ENCODE data around the gene FAF2. TPM values are rescaled to one million over a fixed set of nuclear protein-coding genes. Genes with fewer than 3 reads are reported as not detected.

FAF2 gene
- total RNA-seq, 1 experiment from 2014 or later, result 44.4 TPM

DNA sequence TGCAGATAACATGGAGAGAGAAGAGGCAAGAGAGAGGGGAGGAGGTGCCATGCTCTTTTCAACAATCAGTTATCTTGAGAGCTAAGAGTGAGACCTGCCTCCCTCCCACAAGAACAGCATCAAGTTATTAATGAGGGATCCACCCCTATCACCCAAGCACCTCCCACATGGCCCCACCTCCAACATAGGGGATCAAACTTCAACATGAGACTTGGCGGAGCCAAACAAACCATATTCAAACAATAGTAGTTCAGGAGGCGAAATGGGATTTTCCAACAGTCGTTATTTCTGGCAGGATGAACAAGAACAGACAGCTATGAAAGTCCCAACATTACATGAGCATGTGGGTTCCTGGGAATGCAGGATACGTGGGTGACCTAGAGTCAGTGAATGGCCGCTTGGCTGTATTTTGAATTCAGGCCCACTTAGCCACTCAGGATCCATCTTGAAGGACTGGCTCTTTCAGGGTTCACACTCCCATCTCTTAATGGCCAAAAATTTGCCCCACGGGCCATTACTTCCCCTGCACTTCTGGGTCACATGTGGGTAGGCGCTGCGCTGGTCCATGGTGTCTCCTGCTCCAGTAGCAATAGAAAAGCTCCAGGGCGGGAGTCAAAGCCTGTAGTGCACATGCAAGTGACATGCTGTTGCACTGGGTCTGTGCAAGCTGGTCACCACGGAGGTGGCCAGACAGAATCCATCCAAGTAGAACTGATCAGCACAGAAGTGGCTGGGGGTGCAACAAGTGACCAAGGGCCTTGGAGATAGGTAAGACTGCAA, 7.1 kb upstream of the FAF2 start:
- peaks cover 6% of the 10 kb centered on the region; the same call in 1 of the 2 replicates for H3K4me1 ChIP-seq (ENCODE audit: insufficient read depth, low read length)
- no CpG with 5 or more reads among the region's 10 CpGs for WGBS (ENCODE audit: extremely low coverage, insufficient read length, low lambda C conversion rate)
- no peak overlapping the region for H3K18ac ChIP-seq (ENCODE audit: insufficient read length, low read depth, low read length)
- no peak overlapping the region for H3K9ac ChIP-seq (ENCODE audit: extremely low read depth, insufficient read length, low read length)
- H3K9me3 ChIP-seq (ENCODE audit: control insufficient read depth, low read depth, low read length), result no peaks in the 10 kb centered on the region
- peak overlapping the region in 1 of 2 experiments; percentile 45; a peak in 1 of 5 replicates for H3K4me3 Mint-ChIP-seq
- H3K4ac ChIP-seq (ENCODE audit: low read depth, low read length), result no peak overlapping the region
- peaks cover 16 to 22% of the 10 kb centered on the region in 2 experiments for H3K4me1 Mint-ChIP-seq
- no peak overlapping the region for H3K27ac ChIP-seq (ENCODE audit: insufficient read length, low read depth, low read length)
- H2BK15ac ChIP-seq (ENCODE audit: low read depth, low read length), result no peak overlapping the region
- H2BK5ac ChIP-seq (ENCODE audit: insufficient read length, low read length), result no peak overlapping the region
- H3K27me3 Mint-ChIP-seq (ENCODE audit: low read depth), result peaks cover 7% of the 10 kb centered on the region
- no peak for DNase-seq
- H3K23ac ChIP-seq (ENCODE audit: insufficient read length, low read depth, low read length), result no peak overlapping the region
- H4K91ac ChIP-seq (ENCODE audit: insufficient read length, low read depth, low read length), result no peak overlapping the region
- H3K27ac Mint-ChIP-seq, result no peak overlapping the region
- no peak overlapping the region for H2BK120ac ChIP-seq (ENCODE audit: low read depth, low read length, poor library complexity, severe bottlenecking)
- H4K5ac ChIP-seq (ENCODE audit: insufficient read length, low read depth, low read length), result no peak overlapping the region
- H2BK12ac ChIP-seq (ENCODE audit: insufficient read length, low read depth, low read length), result no peak overlapping the region
- no peaks in the 10 kb centered on the region for H3K23me2 ChIP-seq (ENCODE audit: insufficient read length, low read depth, low read length, poor library complexity, severe bottlenecking)
- H3K27me3 ChIP-seq (ENCODE audit: insufficient read depth, low read length), result no peaks in the 10 kb centered on the region
- no peak overlapping the region for H2AFZ ChIP-seq (ENCODE audit: low read length)
- H3K79me1 ChIP-seq (ENCODE audit: insufficient read depth, low read depth, low read length, poor library complexity, severe bottlenecking), result no peaks in the 10 kb centered on the region
- H3K9me3 Mint-ChIP-seq, result no peaks in the 10 kb centered on the region
- H4K20me1 ChIP-seq (ENCODE audit: control insufficient read depth, insufficient read depth, insufficient read length), result no peaks in the 10 kb centered on the region
- no peak overlapping the region for H3K56ac ChIP-seq (ENCODE audit: insufficient read length, low read depth, low read length)
- TF ChIP-seq, protein P1, sequence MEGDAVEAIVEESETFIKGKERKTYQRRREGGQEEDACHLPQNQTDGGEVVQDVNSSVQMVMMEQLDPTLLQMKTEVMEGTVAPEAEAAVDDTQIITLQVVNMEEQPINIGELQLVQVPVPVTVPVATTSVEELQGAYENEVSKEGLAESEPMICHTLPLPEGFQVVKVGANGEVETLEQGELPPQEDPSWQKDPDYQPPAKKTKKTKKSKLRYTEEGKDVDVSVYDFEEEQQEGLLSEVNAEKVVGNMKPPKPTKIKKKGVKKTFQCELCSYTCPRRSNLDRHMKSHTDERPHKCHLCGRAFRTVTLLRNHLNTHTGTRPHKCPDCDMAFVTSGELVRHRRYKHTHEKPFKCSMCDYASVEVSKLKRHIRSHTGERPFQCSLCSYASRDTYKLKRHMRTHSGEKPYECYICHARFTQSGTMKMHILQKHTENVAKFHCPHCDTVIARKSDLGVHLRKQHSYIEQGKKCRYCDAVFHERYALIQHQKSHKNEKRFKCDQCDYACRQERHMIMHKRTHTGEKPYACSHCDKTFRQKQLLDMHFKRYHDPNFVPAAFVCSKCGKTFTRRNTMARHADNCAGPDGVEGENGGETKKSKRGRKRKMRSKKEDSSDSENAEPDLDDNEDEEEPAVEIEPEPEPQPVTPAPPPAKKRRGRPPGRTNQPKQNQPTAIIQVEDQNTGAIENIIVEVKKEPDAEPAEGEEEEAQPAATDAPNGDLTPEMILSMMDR (conservative IDR thresholded peaks at IDR 0.05), result no peak
- no peaks in the 10 kb centered on the region; a peak in 2 of 7 replicates for H3K36me3 Mint-ChIP-seq (ENCODE audit: insufficient read depth in 1 of 3, low read depth in 3 of 3)
- no peak overlapping the region for H2BK20ac ChIP-seq (ENCODE audit: low read depth, low read length, poor library complexity, severe bottlenecking)
- no peak overlapping the region for H3T11ph ChIP-seq (ENCODE audit: low read length)
- H3K14ac ChIP-seq (ENCODE audit: insufficient read depth, low read length), result no peak overlapping the region
- H4K8ac ChIP-seq (replicated peaks; ENCODE audit: insufficient read length, low read depth, low read length), result no peak overlapping the region
- H3K79me2 ChIP-seq (ENCODE audit: insufficient read depth, low read length), result no peaks in the 10 kb centered on the region
- H2AK5ac ChIP-seq (ENCODE audit: insufficient read length, low read length), result no peak overlapping the region
- H3K4me2 ChIP-seq (ENCODE audit: insufficient read depth, insufficient read length, low read length), result peak overlapping the region; percentile 17

All from H9 (cell line).